Skeletal muscle satellite cell (primary cell): ENCODE measurements around the gene ZAR1L.

Experiments used
- H3K27me3 ChIP-seq: 2 replicates; pipeline ENCODE4 v1.7.0; 2013; ENCODE audit warnings: low read length; ENCODE audit not compliant: control insufficient read depth, insufficient read depth
- H3K36me3 ChIP-seq: 2 replicates; pipeline ENCODE4 v1.7.0; 2013; ENCODE audit warnings: mild to moderate bottlenecking, control low read depth, low read length; ENCODE audit not compliant: insufficient read depth
- H3K4me1 ChIP-seq: 2 replicates; pipeline ENCODE4 v1.7.0; 2013; ENCODE audit warnings: low read length; ENCODE audit not compliant: control insufficient read depth, insufficient read depth
- H3K4me2 ChIP-seq: 2 replicates; pipeline ENCODE4 v1.7.0; 2013; ENCODE audit warnings: mild to moderate bottlenecking, low read length
- H3K4me3 ChIP-seq: 2 replicates; pipeline ENCODE4 v1.7.0; 2013; ENCODE audit warnings: low read length
- H3K9ac ChIP-seq: 2 replicates; pipeline ENCODE4 v1.7.0; 2013; ENCODE audit warnings: mild to moderate bottlenecking, low read depth, low read length, moderate library complexity
- H3K9me3 ChIP-seq: replicated peaks from 2 replicates; pipeline ENCODE4 v1.7.0; 2013; ENCODE audit warnings: mild to moderate bottlenecking, control low read depth, low read length

The ZAR1L gene

DNA sequence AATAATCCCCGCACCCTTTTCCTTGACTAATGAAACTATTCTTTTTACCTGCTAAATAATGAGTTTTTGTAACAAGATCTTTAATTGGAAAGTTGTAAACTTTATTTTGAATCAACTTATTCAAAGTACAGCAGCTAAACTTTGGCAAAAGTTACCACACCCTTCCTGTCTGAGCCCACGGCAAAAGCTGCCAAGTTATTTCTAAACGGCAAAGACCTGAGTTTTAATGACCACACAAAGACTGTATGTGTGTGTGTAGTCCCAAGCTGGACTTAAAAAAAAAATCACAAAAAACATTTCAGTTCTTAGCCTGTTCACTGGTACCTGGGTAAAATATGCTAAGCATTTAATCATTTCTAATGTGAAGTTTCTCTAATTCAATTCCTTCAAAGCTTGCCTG, 60.7 kb downstream of the ZAR1L start:
- Histone ChIP-seq H3K36me3 (no peaks in the 10 kb centered on the region), H3K27me3 (no peaks in the 10 kb centered on the region), H3K4me1 (no peaks in the 10 kb centered on the region), H3K4me2 (no peak overlapping the region), H3K4me3 (no peak overlapping the region), H3K9ac (no peak overlapping the region), H3K9me3 (no peaks in the 10 kb centered on the region)

DNA sequence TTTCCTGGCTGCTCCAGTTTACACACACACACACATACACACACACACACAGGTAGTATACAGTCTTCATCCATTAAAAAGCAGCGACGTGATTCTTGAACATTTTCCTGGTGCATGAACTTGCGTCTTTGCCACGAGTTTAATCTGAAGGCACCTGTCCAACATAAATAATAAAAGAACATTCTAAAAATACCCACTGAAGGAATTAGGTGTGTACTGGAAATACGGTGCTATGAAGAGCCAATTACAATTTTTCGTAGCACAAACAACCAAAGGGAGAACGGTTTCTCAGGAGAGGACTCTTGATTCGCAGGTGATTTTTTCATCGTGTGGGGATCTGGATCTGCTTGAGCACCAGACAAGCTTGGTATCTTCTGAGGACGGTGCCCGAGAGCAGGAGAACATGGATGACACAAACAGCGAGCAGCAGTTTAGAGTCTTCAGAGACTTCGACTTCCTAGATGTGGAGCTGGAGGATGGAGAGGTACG, 61.2 kb downstream of the ZAR1L start:
- Histone ChIP-seq H3K36me3 (no peaks in the 10 kb centered on the region), H3K4me1 (no peaks in the 10 kb centered on the region), H3K4me2 (no peak overlapping the region), H3K27me3 (no peaks in the 10 kb centered on the region), H3K9ac (no peak overlapping the region), H3K9me3 (no peaks in the 10 kb centered on the region), H3K4me3 (no peak overlapping the region)
